Coronary artery (tissue), 2 donors: ENCODE data around the gene DMRTA2.

ENCODE experiments used
- DNase-seq: peaks from one replicate; pipeline ENCODE4 v3.0.0-alpha.2; 2017; ENCODE audit warnings: low spot score
- H3K27ac ChIP-seq, 2 donors: fragments of 200-600 bp; sonication (generic); one replicate each; pipeline ENCODE4 v1.5.1; 2016 to 2019
- H3K4me3 ChIP-seq: fragments of 200-600 bp; sonication (generic); 2 replicates; pipeline ENCODE4 v1.5.1; 2016; ENCODE audit warnings: mild to moderate bottlenecking, moderate library complexity
- CTCF ChIP-seq: fragments of 200-600 bp; sonication (generic); IDR thresholded peaks from one replicate; pipeline ENCODE4 v1.5.1; 2019; ENCODE audit warnings: antibody characterized with exemption

DMRTA2 gene

GRCh38 chr1:50378770-50379169, 44.5 kb downstream of the DMRTA2 start:
- DNase-seq = no peak
- H3K4me3 ChIP-seq = no peak overlapping the region
- no peak for TF ChIP-seq CTCF
- H3K27ac ChIP-seq = no peak overlapping the region

- no peak for TF ChIP-seq CTCF
- no peak for DNase-seq
- Histone ChIP-seq H3K27ac (no peak overlapping the region), H3K4me3 (no peak overlapping the region)
These were observed 49.7 kb downstream of the DMRTA2 start for GRCh38 chr1:50373532-50373931.

DNA sequence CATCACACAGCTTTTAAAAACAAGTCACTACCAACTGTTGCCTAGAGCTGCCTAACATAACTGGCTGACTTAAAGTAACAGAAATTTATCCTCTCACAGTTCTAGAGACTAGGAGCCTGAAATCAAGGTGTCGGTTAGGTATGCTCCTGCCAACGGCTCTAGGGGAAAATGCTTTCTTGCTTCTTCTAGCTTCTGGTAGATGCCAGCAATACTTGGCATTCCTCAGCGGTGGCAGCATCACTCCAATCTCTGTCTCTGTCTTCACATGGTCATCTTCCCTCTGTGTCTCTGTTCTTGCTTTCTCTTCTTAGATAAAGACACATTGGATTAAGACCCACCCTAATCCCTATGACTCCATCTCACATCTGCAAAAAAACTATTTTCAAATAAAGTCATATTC, 51.5 kb downstream of the DMRTA2 start:
- no peak for TF ChIP-seq CTCF
- Histone ChIP-seq H3K4me3 (no peak overlapping the region), H3K27ac (no peak overlapping the region)
- DNase-seq = no peak

GRCh38 chr1:50369830-50370229, 53.4 kb downstream of the DMRTA2 start:
- DNase-seq = no peak
- TF ChIP-seq CTCF = no peak
- no peak overlapping the region for H3K4me3 ChIP-seq
- no peak overlapping the region for H3K27ac ChIP-seq

DNA sequence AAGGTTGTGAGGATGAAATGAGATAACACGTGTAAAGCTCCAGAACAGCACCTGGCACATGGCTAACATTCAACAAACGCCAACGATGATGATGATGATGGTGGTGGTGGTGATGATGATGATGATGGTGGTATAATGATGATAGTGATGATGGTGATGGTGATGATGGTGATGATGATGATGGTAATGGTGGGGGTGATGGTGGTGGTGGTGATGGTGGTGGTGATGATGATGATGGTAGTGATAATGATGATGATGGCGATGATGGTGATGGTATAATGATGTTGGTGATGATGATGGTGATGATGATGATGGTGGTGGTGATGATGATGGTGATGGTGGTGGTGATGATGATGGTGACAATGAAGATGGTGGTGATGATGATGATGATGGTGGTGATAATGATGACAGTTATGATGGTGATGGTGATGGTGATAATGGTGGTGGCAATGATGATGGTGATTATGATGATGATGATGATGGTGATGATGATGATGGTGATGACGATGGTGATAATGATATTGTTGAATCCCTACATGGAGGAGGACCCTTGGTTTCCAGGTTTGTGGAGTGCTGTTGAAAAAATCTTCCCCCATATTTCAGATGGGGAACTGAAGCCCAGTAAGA, 54.1 kb downstream of the DMRTA2 start:
- Histone ChIP-seq H3K27ac (no peak overlapping the region), H3K4me3 (no peak overlapping the region)
- DNase-seq = no peak
- no peak for TF ChIP-seq CTCF

GRCh38 chr1:50368179-50369007, 54.9 kb downstream of the DMRTA2 start:
- Histone ChIP-seq H3K27ac (no peak overlapping the region), H3K4me3 (no peak overlapping the region)
- no peak for DNase-seq
- TF ChIP-seq CTCF = peak; percentile 40
